Brain pericyte (primary cell): ENCODE results near the gene GPR89A.
"Not testable (repeated sequence)": the region's sequence is repeated elsewhere in the genome, so short reads cannot be mapped to it uniquely, and the experiment has no call there.

ENCODE experiments used
- DNase-seq: peaks from one replicate; pipeline ENCODE4 v3.0.0-alpha.2; 2012; ENCODE audit warnings: low read depth, low spot score

GPR89A gene

DNA sequence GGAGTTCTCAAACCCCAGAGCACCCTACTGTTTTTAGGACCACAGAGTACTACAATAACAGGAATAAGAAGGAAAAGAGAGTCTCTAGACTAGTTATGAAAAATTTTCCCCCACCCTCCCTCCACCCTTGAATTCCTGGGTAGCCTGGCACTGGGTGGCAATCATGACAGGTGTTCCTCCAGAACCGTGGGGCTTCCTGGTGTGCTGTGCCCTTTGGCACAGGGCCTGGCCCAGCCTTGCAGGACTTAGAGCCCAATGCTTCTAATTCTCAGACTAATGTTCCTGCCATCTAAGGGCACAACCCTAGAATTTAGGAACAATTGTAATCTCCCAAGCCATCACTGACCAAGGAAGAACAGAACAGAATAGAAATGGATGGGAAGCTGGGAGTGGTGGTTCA lies 110.0 kb downstream of the GPR89A start:
- DNase-seq = no peak

DNA sequence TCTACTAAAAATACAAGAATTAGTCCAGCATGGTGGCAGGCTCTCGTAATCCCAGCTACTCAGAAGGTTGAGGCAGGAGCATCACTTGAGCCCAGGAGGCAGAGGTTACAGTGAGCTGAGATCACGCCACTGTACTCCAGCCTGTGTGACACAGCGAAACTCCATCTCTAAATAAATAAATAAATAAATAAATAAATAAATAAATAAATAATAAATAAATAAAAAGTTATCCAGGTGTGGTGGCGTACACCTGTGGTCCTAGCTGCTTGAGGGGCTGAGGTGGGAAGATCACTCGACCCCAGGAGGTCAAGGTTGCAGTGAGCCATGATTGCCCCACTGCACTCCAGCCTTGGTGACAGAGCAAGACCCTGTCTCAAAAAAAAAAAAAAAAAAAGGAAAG lies 110.7 kb downstream of the GPR89A start:
- DNase-seq = not testable (repeated sequence)

DNA sequence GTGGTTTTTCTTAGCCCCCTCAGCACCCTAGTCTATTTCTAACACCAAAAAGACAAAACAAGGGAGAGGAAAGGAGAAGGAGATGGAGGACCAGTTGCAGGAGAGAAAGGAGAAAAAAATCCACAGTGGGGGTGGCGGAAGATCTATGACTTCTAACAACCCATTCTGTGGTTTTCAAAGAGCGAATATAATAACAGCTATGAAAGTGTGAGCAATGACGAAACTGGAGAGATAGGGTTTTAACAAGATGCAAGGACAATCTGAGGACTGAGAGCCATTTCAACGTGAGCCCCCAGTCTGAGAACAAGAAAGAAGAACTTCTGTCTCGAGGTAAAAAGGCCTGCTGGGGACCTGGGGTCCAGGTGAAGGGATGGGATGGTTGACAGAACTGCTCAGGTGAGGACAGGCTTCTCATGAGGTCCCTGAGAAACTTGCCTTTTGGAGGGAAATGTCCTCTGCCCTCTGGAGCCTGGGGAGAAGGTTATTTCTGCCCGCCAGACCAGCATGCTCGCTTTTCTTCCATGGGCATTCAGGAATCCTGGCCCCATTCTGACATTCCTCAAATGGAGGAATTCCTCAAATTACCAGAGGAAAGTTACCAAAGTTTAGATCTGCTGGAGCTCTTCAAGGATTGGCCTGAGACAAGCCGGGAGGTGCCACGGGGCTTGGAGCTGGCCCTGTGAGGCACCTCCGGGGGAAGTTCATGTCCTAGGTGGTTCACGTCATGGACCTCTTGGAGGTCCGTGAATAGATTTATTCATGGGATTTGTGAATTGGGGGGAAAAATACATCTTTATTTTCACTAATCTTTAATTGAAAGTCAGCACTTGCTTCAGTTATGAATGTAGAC lies 111.7 kb downstream of the GPR89A start, which contains the start of gene CD160:
TSS of gene CD160 (plus strand) at position 270 of the 850 bp plus-strand sequence. CDS start 8,829 bp downstream, outside the sequence.
- no peak for DNase-seq
